Measurements from ENCODE around the gene PTMA.

GRCh38 chr2:231717281-231718171, 9.2 kb downstream of the PTMA start:
- TF ChIP-seq RARB (CRISPR knock-in tag; IDR thresholded peaks at IDR 0.05) (no peak), CREB5 (CRISPR knock-in tag; IDR thresholded peaks at IDR 0.05; ENCODE audit: low read depth) (no peak), ZFP3 (CRISPR knock-in tag; IDR thresholded peaks at IDR 0.05) (no peak), ESRRG (CRISPR knock-in tag; IDR thresholded peaks at IDR 0.05) (no peak), TOX (CRISPR knock-in tag; IDR thresholded peaks at IDR 0.05; ENCODE audit: borderline replicate concordance) (no peak), CSRNP3 (CRISPR knock-in tag; IDR thresholded peaks at IDR 0.05) (no peak), PATZ1 (CRISPR knock-in tag; IDR thresholded peaks at IDR 0.05; ENCODE audit: borderline replicate concordance) (no peak), TSHZ2 (CRISPR knock-in tag; IDR thresholded peaks at IDR 0.05) (no peak), PPARA (CRISPR knock-in tag; IDR thresholded peaks at IDR 0.05; ENCODE audit: borderline replicate concordance) (no peak), POU6F1 (CRISPR knock-in tag; IDR thresholded peaks at IDR 0.05; ENCODE audit: borderline replicate concordance, low read depth) (no peak), OSR1 (CRISPR knock-in tag; IDR thresholded peaks at IDR 0.05) (no peak), ARNTL (CRISPR knock-in tag; IDR thresholded peaks at IDR 0.05; ENCODE audit: borderline replicate concordance, low read depth) (no peak), ZC3H10 (CRISPR knock-in tag; IDR thresholded peaks at IDR 0.05) (no peak)
